Astrocyte of the cerebellum (primary cell): ENCODE measurements around the gene ABCG4.

ENCODE experiments used
- DNase-seq: peaks from one replicate; pipeline ENCODE4 v3.0.0-alpha.2; 2011; ENCODE audit warnings: low read depth
- H3K4me3 ChIP-seq: 2 replicates; pipeline ENCODE4 v1.5.1; 2011; ENCODE audit warnings: mild to moderate bottlenecking, low read depth, low read length, moderate library complexity
- in situ Hi-C: cut with HindIII; loops from 2 replicates; pipeline ENCODE4 v1.10.0; 2017; ENCODE audit warnings: low sequenced_read_pairs
- TF ChIP-seq, protein P1 (sequence below): IDR thresholded peaks from 2 replicates; pipeline ENCODE4 v1.5.1; 2012; ENCODE audit warnings: low read length, low read depth, moderate library complexity, mild to moderate bottlenecking; ENCODE audit errors: missing control alignments

ABCG4 gene

DNA sequence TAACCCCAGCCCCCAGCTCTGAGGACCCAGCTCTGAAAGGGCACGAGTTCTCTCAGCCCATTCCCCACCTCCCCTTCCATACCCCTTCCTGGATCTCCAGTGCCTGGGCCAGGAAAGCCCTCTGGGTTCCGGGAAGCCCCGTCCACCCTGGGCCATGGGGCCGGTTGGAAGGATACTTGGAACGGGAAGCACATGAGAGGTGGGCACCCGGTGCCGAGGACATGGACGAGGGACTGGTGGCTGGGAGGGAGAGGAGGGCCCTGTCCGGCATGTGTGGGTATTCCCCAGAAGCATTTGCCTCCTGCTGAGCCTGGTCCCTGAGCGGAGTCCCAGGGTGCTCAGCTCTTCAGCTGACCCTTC is 32.6 kb upstream of the ABCG4 start:
- DNase-seq: no peak
- TF ChIP-seq, protein P1, sequence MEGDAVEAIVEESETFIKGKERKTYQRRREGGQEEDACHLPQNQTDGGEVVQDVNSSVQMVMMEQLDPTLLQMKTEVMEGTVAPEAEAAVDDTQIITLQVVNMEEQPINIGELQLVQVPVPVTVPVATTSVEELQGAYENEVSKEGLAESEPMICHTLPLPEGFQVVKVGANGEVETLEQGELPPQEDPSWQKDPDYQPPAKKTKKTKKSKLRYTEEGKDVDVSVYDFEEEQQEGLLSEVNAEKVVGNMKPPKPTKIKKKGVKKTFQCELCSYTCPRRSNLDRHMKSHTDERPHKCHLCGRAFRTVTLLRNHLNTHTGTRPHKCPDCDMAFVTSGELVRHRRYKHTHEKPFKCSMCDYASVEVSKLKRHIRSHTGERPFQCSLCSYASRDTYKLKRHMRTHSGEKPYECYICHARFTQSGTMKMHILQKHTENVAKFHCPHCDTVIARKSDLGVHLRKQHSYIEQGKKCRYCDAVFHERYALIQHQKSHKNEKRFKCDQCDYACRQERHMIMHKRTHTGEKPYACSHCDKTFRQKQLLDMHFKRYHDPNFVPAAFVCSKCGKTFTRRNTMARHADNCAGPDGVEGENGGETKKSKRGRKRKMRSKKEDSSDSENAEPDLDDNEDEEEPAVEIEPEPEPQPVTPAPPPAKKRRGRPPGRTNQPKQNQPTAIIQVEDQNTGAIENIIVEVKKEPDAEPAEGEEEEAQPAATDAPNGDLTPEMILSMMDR: no peak
- in situ Hi-C loops: loop anchor here (25.0 kb wide), 1 partner anchor 171 kb away; no protein-coding TSS in a partner anchor
- no peak overlapping the region for H3K4me3 ChIP-seq

DNA sequence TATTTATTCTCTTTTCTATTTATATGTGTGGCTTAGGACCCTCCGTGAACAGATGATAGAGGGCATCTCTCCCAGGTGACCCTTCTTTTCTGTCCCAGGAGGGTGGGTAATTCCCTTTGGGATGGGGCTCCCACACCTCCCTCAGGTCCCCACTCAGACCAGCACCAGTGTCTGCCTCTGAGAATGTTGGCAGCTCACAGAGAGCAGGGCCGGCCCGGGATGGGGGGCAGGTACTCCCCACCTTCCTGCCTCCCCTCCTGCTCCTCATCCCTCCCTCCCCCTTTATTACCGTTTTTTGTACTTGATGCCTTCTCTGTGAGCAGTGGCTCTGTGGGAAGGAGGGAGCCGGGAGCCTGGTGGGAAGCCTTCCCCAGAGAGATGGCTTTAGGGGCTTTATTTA is 32.3 kb upstream of the ABCG4 start:
- no peak for DNase-seq
- TF ChIP-seq, protein P1: no peak
- no peak overlapping the region for H3K4me3 ChIP-seq
- in situ Hi-C loops: loop anchor here (25.0 kb wide), 1 partner anchor 171 kb away; no protein-coding TSS in a partner anchor

DNA sequence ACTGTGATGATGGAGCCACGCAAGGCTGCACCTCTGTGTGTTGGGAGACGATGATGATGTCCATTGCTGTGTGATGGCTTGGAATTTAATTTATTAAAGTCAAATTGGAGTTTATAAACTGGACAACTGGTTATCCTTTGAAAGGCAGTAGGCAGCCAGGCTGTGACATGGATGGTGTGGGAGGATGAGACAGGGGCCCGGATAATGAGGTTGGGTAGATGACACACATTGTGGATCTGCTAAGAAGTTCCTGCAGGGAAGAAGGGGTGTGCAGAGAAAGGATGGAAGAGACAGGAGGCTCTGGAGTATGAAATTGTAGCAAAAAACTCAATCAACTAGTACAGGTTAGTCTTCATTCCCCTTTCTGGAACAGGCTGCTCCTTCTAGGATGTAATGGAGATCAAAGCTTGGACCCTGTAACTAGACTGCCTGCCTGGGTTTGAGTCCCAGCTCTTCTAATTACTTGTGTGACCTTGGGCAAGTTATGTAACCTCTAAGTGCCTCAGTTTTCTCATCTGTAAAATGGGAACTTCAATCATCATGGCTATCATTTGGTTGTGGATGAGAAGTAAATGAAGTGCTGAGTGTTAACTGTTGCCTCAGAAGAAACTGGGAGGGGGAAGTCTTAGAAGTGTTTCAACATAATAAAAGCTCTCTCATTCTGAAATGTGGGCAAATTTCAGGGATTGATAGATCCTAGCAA is 31.7 kb upstream of the ABCG4 start:
- no peak for DNase-seq
- H3K4me3 ChIP-seq: no peak overlapping the region
- TF ChIP-seq, protein P1: no peak
- in situ Hi-C loops: loop anchor here (25.0 kb wide), 1 partner anchor 170 kb away; no protein-coding TSS in a partner anchor

DNA sequence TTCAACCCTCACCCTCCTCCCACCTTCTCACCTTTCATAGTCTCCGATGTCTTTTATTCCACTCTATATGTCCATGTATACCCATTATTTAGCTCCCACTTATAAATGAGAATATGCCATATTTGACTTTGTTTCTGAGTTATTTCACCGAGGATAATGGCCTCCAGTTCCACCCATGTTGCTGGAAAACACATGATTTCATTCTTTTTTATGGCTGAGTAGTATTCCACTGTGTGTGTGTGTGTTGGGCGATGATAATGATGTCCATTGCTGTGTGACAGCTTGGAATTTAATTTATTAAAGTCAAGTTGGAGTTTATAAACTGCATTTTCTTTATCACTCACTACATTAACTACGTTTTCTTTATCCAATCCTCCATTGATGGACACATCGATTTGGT is 30.6 kb upstream of the ABCG4 start:
- TF ChIP-seq, protein P1: no peak
- no peak for DNase-seq
- in situ Hi-C loops: loop anchor here (25.0 kb wide), 1 partner anchor 169 kb away; no protein-coding TSS in a partner anchor
- no peak overlapping the region for H3K4me3 ChIP-seq

DNA sequence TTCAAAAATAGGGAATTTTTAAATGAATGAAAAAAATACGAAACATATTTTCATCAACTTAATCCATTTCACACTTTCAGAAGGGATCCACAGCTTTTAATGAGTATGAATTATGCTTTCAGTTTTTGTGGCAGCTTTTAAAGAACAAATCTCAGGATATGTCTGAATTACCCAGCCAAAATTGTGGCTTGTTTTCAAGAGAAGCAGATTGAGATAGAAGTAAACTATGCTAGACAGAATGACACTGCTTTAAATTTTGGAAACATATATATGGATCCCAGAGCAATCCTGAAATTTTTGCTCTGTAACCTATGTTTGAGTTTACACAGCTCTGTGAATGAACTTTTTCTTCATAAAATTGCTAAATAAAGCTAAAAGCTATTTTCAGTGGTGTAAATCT is 29.9 kb upstream of the ABCG4 start:
- TF ChIP-seq, protein P1: no peak
- in situ Hi-C loops: loop anchor here (25.0 kb wide), 1 partner anchor 168 kb away; no protein-coding TSS in a partner anchor
- no peak overlapping the region for H3K4me3 ChIP-seq
- no peak for DNase-seq

DNA sequence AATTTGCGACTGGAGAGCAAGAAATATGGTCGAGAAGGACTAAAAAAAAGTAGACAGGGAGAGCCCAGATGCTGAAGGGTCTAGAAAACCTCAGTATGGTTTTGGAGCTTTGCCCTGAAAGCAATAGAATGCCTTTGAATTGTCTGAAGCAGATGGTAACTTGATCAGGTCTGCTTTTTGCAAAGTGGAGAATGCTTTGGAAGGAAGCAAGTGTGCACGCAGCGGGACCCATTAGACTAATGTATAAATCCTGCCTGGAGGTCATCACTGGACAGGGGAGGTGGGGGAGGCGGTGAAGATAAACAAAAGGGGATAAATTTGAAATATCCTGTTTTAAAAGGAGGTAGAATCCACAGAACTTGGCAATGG is 28.2 kb upstream of the ABCG4 start:
- in situ Hi-C loops: loop anchor here (25.0 kb wide), 1 partner anchor 167 kb away; no protein-coding TSS in a partner anchor
- peak; percentile 89 for DNase-seq
- H3K4me3 ChIP-seq: peak overlapping the region; percentile 90
- TF ChIP-seq, protein P1: no peak
